OCI-LY1 (cell line): Measurements from ENCODE around the gene YEATS2.

Experiments
- H2AFZ ChIP-seq: fragments of 200-600 bp; sonication (generic), shearing (Covaris generic); 2 replicates; pipeline ENCODE4 v1.6.0; 2014; ENCODE audit warnings: antibody characterized with exemption, mild to moderate bottlenecking, low read length
- H3F3A ChIP-seq: fragments of 200-600 bp; sonication (generic), shearing (Covaris generic); 2 replicates; pipeline ENCODE4 v1.6.0; 2014; ENCODE audit warnings: mild to moderate bottlenecking, antibody characterized with exemption, low read length, moderate library complexity; ENCODE audit not compliant: insufficient read depth
- H3K27ac ChIP-seq: fragments of 200-600 bp; sonication (generic); 2 replicates; pipeline ENCODE4 v1.5.1; 2014; ENCODE audit warnings: low read length, mixed run types, mild to moderate bottlenecking, low read depth; ENCODE audit not compliant: poor library complexity, severe bottlenecking
- H3K27me3 ChIP-seq: fragments of 200-600 bp; sonication (generic); 2 replicates; pipeline ENCODE4 v1.6.0; 2014; ENCODE audit warnings: antibody characterized with exemption, mild to moderate bottlenecking, low read length, moderate library complexity; ENCODE audit not compliant: insufficient read depth
- H3K36me3 ChIP-seq: fragments of 200-600 bp; sonication (generic); 2 replicates; pipeline ENCODE4 v1.6.1; 2014; ENCODE audit warnings: mild to moderate bottlenecking, antibody characterized with exemption, low read length, moderate library complexity, mixed read lengths; ENCODE audit not compliant: insufficient read depth
- H3K4me1 ChIP-seq: fragments of 200-600 bp; sonication (generic); 2 replicates; pipeline ENCODE4 v1.5.1; 2014; ENCODE audit warnings: mild to moderate bottlenecking, low read length, moderate library complexity; ENCODE audit not compliant: insufficient read depth, severe bottlenecking
- H3K4me2 ChIP-seq: fragments of 200-600 bp; sonication (generic), shearing (Covaris generic); 2 replicates; pipeline ENCODE4 v1.6.1; 2014; ENCODE audit warnings: low read length
- H3K4me3 ChIP-seq: fragments of 200-600 bp; sonication (generic); 2 replicates; pipeline ENCODE4 v1.5.1; 2014; ENCODE audit warnings: low read length, low read depth, mild to moderate bottlenecking, mixed read lengths; ENCODE audit not compliant: poor library complexity, severe bottlenecking
- H3K79me2 ChIP-seq: fragments of 200-600 bp; shearing (Covaris generic); 2 replicates; pipeline ENCODE4 v1.6.1; 2016; ENCODE audit warnings: mixed run types, low read length, mixed read lengths; ENCODE audit not compliant: insufficient read depth
- H3K9ac ChIP-seq: fragments of 200-600 bp; sonication (generic), shearing (Covaris generic); 2 replicates; pipeline ENCODE4 v1.6.1; 2014; ENCODE audit warnings: mild to moderate bottlenecking, low read length, mixed read lengths
- H3K9me2 ChIP-seq: fragments of 200-600 bp; sonication (generic), shearing (Covaris generic); 2 replicates; pipeline ENCODE4 v1.6.1; 2014; ENCODE audit warnings: low read depth, mild to moderate bottlenecking, low read length, mixed read lengths
- H3K9me3 ChIP-seq: fragments of 200-600 bp; shearing (Covaris generic); 2 replicates; pipeline ENCODE4 v1.6.1; 2014; ENCODE audit warnings: low read length, mixed read lengths
- H4K20me1 ChIP-seq: fragments of 200-600 bp; sonication (generic), shearing (Covaris generic); 2 replicates; pipeline ENCODE4 v1.6.0; 2016; ENCODE audit warnings: mild to moderate bottlenecking, low read length; ENCODE audit not compliant: insufficient read depth
- EZH2 ChIP-seq: fragments of 200-600 bp; sonication (generic), shearing (Covaris generic); IDR thresholded peaks from 2 replicates; pipeline ENCODE4 v1.8.0; 2017; ENCODE audit warnings: borderline replicate concordance, mixed run types, mild to moderate bottlenecking, antibody characterized with exemption, low read length, moderate library complexity, mixed read lengths
- TF ChIP-seq, protein P1 (sequence below): fragments of 200-600 bp; sonication (generic), shearing (Covaris generic); IDR thresholded peaks from 2 replicates; pipeline ENCODE4 v1.5.1; 2017; ENCODE audit warnings: mild to moderate bottlenecking, antibody characterized with exemption, low read length, moderate library complexity, mixed read lengths

YEATS2 gene

DNA sequence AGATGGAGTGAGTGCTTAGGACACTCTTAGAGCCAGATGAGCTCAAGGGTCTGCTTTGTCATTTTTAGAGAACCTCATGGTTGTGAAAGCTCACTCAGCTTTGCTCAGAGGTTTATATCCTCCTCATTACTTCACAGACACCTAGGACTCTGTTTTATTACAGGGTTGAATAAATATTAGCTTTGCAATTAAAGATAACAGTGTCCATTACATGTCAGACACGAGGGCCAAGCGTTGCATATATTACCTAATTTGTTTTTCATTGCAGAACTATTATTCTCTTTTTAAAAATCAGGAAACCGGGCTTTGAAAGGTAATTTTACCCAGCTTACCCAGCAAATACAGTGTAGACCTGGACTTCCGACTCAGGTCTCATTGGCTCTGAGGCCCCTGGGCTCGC lies 111.7 kb downstream of the YEATS2 start:
- no peaks in the 10 kb centered on the region for H3K9me3 ChIP-seq
- H3K79me2 ChIP-seq, result no peaks in the 10 kb centered on the region
- no peak overlapping the region for H3K4me2 ChIP-seq
- H3K4me1 ChIP-seq, result peaks cover 1% of the 10 kb centered on the region
- H3F3A ChIP-seq, result peaks cover 1% of the 10 kb centered on the region; the same call in 1 of the 2 replicates
- H4K20me1 ChIP-seq, result no peaks in the 10 kb centered on the region
- H3K27ac ChIP-seq, result no peak overlapping the region
- H3K36me3 ChIP-seq, result peaks cover 91% of the 10 kb centered on the region
- TF ChIP-seq EZH2, result no peak
- TF ChIP-seq, protein P1, sequence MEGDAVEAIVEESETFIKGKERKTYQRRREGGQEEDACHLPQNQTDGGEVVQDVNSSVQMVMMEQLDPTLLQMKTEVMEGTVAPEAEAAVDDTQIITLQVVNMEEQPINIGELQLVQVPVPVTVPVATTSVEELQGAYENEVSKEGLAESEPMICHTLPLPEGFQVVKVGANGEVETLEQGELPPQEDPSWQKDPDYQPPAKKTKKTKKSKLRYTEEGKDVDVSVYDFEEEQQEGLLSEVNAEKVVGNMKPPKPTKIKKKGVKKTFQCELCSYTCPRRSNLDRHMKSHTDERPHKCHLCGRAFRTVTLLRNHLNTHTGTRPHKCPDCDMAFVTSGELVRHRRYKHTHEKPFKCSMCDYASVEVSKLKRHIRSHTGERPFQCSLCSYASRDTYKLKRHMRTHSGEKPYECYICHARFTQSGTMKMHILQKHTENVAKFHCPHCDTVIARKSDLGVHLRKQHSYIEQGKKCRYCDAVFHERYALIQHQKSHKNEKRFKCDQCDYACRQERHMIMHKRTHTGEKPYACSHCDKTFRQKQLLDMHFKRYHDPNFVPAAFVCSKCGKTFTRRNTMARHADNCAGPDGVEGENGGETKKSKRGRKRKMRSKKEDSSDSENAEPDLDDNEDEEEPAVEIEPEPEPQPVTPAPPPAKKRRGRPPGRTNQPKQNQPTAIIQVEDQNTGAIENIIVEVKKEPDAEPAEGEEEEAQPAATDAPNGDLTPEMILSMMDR, result no peak
- no peak overlapping the region for H2AFZ ChIP-seq
- H3K9me2 ChIP-seq, result no peaks in the 10 kb centered on the region
- no peak overlapping the region for H3K4me3 ChIP-seq
- H3K27me3 ChIP-seq, result no peaks in the 10 kb centered on the region
- no peak overlapping the region for H3K9ac ChIP-seq

DNA sequence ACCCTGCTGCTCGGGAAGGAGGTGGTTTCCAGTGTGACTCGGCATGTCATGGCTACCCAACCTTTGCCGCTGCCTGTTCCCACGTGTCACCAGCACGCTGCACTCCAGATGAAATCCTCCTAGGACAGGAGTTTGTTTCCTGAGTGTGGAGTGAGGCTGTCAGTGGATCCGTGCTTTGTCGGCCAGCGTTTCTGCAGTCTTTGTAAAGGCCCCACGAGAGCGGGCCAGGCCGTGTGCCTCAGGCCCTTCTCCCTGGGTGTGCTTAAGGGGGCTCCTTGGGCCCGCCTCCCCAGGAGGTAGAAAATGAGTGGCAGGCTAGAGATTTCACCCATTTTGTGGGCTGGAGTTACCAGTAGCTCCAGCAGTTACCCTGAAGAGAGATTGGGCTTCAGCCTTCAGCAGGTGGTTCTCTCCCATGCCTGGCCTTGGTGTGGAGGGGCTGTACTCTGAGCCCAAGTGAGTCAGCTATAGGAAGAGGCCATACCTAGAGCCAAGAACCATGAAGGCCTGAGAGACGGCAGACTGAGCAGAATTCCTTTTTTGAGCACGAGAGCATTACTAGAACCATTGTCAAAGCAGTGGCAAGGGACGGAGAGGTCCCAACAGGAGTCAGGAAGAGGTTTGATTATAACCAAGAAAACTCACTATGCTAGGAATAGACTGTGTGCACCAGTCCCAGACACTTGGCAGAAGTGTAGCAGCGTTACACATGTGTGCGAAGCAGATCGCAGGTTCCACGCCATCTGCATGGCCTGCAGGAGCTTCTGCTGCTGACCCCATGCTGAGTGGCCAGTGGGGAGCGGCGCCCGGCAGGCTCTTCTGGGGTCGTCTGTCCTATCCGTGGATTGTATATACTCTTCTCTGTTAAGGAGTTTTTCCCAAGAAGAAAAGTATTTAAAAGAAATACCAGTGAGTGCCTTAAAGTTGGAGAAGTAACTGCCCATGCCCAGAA lies 113.3 kb downstream of the YEATS2 start:
- Histone ChIP-seq H3K4me1 (peaks cover 18% of the 10 kb centered on the region), H3F3A (peaks cover 5% of the 10 kb centered on the region), H3K9ac (no peak overlapping the region), H3K27me3 (no peaks in the 10 kb centered on the region), H3K9me2 (no peaks in the 10 kb centered on the region), H3K36me3 (peaks cover 78% of the 10 kb centered on the region), H3K79me2 (no peaks in the 10 kb centered on the region), H4K20me1 (no peaks in the 10 kb centered on the region), H3K27ac (no peak overlapping the region), H2AFZ (no peak overlapping the region), H3K4me2 (no peak overlapping the region), H3K4me3 (no peak overlapping the region), H3K9me3 (no peaks in the 10 kb centered on the region)
- TF ChIP-seq, protein P1, result no peak

DNA sequence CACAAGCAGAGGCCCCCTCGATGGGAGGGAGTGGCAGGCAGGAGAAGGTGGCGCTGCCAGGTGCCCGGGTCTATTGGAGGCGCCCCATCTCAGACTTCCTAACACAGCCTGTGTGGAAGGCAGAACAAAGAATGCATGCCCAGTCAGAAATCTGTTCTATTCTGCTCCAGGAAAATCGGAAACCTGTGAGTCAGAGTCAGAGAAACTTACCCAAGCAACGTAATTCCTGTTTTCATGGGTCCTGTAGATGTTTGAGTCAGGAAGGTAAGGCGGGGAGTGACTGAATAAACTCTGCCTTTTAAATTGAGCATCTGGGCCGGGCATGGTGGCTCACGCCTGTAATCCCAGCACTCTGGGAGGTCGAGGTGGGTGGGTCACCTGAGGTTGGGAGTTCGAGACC lies 114.0 kb downstream of the YEATS2 start:
- peaks cover 74% of the 10 kb centered on the region for H3K36me3 ChIP-seq

More for the DNA sequence above, 114.0 kb downstream of the YEATS2 start:
- Histone ChIP-seq H3K4me3 (no peak overlapping the region), H3K27ac (no peak overlapping the region), H3K79me2 (no peaks in the 10 kb centered on the region), H3K9me3 (no peaks in the 10 kb centered on the region), H4K20me1 (no peaks in the 10 kb centered on the region), H3F3A (peaks cover 5% of the 10 kb centered on the region), H2AFZ (no peak overlapping the region), H3K9ac (no peak overlapping the region), H3K9me2 (no peaks in the 10 kb centered on the region), H3K27me3 (no peaks in the 10 kb centered on the region), H3K4me2 (no peak overlapping the region), H3K4me1 (peaks cover 22% of the 10 kb centered on the region)
- TF ChIP-seq, protein P1, result no peak
- TF ChIP-seq EZH2, result no peak
